Activated gamma-delta T cell treated with anti-CD3 and anti-CD28 coated beads, Interleukin-2, amount 50 U/mL, for 16 hours (primary cell): ENCODE results near the gene ARHGAP26.
A peak's percentile ranks its signal among the peaks of the same experiment; 100 is the strongest.

Experiments used
- DNase-seq: peaks from one replicate; pipeline ENCODE4 v3.0.0-alpha.2; 2020; ENCODE audit warnings: low read depth

The ARHGAP26 gene

DNA sequence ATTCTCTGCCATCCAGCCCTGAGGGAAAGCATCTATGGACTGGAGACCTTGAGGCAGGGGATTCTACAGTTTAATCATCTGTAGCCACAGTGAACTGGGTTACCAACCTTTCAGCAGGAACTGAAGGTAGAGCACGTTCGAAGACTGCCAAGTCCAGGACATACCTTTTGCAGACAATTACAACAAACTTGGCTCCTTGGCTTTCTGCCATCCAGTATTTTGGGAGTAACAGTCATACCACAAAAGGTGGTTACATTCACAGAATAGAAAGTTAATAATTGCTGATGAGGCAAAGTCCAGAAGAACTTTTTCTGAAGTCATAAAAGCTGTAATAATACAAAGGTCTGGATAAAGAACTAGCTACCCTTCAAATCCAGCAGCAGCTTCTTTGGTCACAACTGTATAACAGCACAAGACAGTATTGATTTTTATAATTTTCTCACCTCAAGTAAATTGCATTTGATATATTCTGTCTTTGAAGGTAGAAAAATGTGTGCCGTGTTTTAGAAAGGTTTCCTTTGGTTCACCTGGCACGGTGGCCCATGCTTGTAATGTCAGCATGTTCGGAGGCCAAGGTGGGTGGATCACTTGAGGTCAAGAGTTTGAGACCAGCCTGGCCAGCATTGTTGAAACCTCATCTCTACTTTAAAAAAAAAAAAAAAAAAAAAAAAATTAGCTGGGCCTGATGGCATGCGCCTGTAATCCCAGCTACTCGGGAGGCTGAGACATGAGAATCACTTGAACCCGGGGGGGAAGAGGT is 396.7 kb downstream of the ARHGAP26 start:
- no peak for DNase-seq

DNA sequence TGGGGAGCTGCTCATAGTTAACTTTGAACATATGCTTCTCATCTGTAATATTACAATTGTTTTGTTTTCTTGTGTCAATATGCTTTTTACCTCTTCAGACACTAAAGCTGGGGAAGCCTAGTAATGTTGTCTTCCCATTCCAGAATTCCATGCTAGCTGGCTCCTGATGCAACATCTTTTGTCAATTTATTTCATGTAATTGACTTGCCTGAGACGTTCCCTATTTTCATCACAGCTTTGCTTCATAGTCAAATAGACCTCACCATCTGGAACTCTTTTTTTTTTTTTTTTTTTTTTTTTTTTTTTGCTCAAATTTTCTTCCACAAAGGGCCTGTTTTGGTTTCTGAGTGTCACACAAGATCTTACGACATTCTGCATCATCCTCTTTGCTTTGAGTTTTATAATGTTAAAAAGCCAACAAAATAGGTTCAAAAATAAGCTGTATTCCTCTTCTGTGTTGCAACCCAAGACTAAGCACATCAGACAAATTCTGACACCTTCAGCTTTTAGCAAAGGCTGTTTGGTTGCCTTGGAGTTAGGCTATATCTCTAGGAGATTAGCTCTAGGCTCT is 398.1 kb downstream of the ARHGAP26 start:
- DNase-seq: no peak

DNA sequence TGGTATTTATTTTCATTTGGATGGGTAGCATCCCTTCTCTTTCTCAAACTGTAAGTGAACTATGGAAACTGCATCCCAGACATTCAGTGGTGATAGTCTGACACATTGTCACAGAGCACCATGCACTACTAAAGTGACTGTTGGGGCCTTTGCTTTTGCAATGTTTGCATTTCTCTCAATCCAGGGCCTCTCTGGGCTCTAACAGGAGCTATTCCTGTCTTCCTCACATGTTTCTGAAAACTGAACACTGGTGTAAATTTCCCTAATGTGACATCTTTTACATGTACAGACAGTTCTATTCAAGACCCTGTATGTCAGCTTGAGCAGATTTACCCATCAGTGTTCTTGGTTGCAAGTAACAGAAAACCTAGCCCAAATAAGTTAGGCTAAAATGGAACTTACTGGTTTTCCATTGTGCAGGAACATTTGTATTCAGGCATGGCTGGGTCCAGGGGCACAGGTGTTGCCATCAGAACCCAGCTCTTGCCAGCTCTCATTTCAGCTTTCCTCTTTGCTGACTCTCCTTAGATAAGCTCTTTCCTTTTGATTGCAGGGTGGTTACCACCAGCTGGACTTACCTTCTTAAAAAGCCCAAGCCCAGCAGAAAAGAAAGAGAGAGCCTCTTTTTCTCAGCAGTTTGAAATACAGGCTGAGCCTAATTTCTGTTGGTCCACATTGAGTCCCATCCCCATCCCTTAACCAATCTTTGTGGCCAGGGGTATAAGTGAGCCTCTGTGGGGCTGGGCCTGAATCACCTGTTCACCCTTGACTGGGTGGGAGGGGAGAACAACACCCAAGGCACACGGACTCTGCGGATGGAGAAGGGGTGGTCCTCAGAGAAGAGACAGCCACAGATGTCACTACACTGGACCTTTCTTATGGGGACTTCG is 399.0 kb downstream of the ARHGAP26 start:
- no peak for DNase-seq

DNA sequence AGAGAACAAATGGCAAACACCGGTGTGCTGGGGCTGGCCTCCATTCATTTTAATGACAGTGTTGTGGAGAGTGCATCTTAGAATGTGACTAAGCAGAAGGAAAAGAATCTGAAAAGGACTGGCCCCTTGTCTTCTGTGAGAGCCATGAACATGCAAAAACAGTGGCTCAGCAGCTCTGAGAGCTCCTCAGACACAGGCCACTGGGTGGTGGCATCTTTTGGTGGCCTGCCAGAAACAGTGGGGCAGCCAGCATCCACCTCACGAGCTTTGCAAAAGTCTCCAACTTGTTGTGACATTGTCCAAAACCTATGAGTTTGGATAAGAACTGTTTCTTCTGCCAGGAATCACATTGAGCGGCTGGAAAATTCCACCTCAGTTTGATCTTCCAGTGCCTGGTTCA is 399.9 kb downstream of the ARHGAP26 start:
- DNase-seq: no peak

DNA sequence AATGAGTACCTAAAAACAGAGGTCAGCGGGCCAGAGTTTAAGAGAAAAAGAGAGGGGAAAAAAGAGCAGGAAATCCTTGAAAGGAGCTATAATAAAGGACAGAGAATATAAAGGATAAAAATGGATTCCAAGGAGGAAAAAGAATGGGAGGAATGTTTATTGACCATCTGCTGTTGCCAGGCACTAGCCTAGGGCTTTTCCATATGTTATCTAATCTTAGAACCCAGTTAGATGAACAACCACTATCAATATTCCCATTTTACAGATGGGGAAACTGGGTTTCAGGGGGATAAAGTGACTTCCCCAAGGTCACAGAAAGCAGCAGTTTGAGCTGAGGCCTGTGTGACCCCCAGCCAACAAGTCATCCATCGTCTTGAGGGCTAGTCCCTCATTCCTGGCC is 400.8 kb downstream of the ARHGAP26 start:
- DNase-seq: no peak

DNA sequence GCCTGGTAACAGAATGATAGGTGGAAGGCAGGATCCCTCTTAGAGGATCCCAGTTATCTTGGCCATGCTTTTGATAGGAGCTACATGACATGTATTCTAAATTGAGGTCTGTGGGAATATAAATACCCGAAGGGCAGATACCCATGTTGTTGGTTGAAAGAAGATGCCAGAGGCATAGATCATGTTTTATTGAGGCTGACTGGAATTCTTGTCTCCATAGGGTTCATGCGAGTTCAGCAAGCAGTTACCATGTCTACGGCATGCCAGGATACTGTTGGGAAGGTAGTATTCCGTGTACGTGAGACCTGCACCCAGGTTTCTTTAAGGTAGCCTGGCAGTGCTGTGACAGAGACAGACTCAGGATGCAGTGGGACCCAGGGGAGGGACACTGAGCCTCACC is 402.6 kb downstream of the ARHGAP26 start:
- DNase-seq: no peak

DNA sequence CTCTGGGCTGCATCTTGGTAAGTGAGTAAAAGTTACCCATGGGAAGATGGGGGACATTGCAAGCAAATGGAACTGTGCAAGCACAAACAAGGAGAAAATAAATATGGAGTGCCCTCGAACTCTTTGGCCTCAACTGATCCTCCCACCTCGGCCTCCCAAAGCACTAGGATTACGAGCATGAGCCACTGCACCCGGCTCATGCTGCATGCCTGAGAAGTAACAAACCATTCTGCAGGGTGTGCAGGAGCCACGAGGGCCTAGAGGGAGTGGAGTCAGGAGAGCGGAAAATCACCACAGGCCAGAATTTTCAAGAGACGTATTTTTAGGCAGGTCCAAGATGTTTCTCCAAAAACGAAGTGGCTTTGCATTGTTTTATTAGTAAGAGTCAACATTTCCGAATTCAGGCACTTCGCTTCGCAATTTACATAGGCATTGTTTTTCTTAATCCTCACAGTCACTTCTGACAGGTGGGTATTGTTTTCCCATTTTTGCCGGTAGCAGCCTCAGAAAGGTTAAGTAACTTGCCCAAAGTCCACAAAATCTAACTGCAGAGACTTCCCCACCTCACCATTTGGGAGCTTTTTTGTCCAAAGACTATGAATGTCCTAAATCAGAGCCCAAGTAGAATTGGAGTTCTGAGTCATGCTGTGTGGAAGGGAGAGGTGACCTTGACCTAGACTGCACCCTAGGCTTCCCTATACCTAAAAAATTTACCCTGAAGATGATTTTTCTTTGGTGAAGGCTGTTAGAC is 403.1 kb downstream of the ARHGAP26 start:
- DNase-seq: no peak

DNA sequence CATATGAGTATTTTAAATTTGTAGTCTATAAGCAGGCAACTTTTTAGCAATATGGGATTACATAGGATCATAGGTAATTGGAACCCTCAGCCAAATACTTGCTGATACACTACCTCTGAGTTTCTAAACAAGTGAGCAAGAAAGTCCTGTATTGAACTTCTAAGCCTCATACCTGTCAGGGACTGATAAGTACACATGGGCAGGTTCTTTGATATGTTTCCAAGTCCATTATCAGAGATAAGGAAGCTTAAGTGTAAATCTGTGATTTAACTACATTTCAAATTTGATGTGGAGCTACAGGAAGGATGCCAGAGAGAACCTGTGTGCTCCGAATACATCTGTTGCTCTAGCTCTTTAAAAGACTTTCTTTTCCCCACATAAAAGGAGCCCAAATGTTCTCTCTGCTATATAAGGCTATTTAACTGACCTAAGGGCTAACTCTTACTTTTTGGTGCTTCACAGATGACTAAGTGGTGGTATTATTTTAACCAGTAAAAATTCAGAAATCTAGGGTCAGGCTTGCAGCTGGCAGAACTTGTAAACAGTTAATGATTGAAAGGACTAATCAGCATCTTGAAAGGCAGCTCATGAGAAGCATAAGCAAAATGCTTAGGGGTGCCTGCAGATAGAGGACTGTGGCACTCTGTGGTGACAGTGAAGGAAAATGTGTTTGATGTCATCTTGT is 404.7 kb downstream of the ARHGAP26 start:
- DNase-seq: no peak

DNA sequence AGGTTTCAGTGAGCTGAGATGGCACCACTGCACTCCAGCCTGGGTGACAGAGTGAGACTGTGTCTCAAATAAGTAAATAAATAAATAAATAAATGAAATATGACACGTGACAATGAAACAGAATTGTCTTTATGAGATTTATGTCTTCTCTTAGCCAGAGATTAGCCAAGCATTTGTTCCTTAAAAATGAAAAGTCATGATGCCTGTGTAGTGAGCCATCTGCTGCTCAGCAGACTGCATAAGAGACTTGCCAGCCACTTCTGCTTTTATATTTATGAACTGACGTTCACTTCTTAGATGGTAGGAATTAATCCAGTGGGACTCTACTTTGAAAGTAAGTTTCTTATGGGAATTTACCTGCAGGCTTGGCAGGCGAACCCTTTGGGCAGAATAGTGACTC is 405.9 kb downstream of the ARHGAP26 start:
- no peak for DNase-seq

DNA sequence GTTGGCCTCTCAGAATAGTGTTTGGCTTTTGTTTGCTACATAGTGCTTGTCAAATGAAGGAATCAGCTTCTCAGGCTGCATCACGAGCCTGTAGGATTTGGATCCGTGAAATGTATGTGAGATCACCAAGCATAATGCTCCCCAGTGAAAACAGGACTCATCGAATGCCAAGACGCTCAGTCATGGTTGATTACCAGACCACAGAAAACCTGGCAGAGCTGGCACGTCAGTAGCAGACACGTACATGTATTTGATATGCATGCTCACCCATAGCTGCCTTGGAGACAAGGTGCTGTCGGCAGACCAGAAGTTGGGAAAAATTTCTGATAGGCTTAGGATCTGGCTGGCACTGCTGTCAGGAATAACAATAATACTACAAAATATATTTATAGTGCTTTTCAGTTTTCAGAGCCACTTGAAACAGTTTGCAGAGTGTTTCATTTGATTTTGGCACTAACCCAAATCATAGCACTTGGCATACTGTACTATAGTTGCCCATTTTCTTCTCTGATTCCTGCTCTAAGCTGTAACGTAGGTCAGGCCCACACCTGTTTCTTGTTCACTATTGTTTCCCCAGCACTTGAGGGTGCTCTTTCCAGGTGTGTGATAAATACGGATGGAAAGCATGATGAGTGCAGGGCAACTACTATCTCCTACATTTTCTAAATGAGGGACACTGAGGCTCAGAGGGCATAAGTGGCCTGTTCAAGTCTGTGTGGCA is 407.2 kb downstream of the ARHGAP26 start:
- DNase-seq: no peak

DNA sequence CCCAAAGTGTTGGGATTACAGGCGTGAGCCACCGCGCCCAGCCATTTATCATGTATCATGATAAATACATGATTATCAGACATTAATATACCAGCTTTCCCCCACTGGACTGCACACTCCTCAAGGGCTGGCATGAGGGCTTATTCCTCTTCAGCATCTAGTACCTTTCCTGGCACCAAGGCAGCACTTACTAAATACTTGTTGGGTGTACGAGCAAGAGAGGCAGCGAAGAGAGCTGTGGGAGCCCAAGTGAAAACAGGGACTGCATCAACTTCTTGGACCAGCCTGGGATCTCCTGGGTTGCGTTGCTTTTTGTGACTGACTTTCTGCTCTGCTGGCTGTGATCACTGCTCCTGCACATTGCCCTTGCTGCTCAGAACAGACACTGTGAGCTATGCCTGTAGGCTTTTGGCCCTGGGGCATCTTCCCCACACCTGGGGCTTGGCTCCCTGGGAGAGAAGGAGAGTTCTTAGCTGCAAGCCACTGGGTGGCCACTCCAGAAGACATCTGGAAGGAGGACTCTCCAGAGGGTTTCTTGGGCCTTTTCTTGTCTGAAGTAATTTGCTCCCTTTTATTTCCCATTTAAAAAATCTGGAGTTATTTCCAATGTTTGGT is 409.1 kb downstream of the ARHGAP26 start:
- no peak for DNase-seq

DNA sequence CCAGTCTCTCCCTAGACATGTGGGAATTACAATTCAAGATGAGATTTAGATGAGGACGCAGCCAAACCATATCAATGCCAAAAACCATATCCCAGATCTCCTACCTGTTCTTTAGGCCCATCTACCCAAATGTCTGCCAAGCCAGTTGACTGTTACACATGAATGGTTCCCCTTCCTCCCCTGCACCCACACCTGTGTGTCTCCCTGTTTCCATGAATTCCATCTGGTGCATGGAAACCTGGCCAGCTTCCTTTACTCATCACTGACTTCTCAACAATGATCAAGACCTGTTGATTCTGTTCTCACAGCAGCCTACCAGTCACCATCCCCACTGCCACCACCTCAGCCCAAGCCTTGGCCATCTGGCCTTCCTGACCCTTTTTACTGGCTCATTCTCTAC is 410.6 kb downstream of the ARHGAP26 start:
- DNase-seq: no peak

DNA sequence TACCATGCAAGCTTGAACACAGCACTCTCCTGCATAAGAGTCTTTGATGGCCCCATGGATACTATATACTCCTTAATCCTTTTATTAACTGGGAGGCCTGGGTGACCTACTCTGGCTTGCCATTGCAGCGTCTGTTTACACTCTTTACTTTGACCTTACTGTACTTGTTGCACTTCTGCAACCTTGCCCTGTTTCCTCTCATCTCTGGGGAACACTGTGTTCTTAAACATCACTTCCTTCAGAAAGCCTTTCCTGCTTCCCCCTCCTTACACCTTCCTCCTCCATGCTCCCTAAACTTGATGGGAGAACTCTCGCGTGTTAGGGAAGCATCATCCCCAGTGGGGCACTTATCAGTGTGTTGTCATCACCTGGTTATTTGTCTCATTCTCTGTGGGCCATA is 411.0 kb downstream of the ARHGAP26 start:
- DNase-seq: no peak

DNA sequence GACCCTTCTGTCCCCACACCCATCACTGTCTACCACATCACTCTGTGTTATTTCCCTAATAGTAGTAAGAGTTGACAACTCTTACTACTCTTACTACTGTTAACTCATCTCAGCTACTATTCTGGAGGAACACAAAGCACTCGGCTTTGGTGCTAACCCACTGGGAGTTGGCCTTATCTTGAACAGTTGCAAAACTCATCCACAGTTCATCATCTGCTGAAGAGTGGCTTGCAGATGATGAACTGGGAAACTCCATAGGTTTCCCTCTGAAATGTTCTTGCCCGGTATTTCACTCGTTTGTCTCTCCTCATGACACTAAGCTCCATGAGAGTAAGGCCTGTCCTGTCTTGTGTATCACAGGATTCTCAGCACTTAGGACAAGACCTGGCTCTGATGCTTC is 411.9 kb downstream of the ARHGAP26 start:
- no peak for DNase-seq

DNA sequence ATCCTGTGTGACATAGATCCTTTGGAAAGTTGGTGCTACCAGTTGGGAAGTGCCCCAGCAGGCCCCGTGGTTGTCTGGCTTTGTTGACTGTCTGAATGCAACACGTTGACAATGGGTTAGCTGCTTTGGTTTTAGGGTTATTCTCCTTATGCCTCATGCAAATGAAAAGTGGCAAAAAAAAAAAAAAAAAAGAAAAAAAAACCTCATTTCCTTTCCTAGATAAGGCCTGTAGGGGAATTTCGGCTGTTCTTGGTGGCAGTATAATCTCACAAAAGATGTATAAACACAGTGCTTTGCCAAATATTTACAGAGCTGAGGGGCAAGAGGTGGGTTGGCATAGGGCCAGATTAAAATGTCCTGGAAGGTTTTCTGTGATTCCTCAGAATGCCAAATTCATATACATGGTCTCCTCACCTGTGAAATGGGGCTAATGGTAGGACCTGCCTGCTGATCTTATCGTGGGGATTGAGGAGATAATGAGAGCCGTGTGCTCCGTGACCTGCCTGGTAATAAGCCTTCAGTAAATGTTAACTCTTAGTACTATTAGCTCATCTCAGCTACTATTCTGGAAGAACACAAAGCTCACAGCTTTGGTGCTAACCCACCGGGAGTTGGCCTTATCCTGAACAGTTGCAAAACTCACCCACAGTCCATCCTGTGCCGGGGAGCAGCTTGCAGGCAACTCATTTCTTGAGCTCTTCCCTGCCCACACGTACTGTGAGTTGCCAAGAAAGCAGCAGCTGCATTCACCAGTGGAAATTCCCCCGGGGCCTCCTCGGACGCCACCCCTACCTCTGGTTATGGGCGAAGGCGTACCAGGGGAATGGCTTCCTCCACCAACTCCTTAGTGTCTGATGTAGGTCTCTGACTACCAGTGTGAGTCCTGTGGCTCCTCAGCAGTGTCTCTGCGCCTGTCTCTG is 413.0 kb downstream of the ARHGAP26 start:
- DNase-seq: peak; percentile 31

DNA sequence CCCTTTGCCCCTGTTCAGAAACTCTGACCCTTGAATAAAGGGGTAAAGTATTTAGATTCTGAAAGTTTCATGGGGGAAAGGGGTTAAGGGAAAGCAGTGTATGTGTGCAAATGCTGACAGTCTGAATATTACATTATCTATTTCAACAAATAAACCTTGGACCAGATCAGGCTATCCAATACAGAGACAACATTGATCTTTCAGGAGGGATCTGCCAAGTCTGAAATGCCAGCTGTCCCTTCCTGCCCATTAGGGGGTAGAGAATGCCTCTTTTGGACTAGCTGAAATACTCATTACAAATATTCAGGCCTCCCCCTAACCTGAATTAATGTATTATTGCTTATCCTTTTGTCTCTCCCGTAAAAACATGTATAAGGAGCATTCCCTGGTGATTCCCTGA is 413.8 kb downstream of the ARHGAP26 start:
- DNase-seq: no peak

DNA sequence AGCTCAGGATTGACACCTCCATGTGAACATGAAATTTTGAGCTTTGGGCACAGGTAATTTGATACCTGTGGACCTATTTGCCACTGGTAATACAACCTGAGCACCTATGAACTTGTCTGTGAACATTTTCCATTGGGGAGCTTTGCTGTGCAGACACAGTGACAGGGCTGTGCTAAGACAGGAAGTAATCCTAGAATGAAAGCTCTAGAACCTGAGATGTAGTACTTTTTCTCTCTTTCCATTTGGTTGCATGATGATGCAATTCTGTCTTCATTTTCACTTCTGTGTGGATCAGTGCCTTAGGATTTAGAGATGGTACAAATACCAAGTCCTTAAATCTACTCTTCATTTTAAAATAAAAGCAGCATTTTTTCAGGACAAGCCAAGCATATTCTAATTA is 416.4 kb downstream of the ARHGAP26 start:
- no peak for DNase-seq

DNA sequence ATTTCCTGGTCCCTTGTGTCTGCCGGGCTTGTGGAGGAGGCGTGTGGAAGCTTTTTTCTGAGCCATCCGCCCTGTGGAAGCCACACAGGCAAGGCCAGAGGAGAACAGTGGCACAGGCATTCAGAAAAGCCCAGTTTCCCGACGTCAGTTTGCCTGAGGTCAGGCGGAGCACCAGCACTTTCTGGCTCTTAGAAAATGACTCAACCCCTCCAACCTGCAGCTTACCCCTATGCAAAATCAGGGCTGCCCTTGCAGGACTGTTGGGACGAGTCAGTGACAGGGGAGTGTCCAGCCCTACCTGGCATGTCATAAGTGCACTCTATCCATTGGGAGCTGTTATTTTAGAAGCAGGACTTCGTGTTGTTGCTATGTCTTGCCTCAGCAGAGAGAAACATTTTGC is 417.3 kb downstream of the ARHGAP26 start:
- DNase-seq: no peak

DNA sequence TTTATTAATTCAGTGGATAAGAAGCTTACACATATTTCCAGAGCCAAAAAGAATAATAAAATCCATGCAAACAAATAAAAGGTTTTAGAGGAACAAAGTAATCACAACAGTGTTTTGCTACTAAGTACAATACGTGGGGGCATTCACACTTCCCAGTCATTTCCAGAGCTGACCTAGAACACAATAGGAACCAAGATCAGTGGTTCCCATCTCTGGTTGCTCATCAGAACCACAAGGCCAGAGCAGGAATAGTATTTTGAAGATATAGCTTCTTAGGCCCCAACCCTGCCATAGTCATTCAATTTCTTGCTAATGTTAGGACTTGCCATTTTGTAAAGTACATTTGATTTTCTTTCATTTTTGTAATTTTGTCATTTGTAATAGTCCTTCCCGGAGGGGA is 417.9 kb downstream of the ARHGAP26 start:
- no peak for DNase-seq

DNA sequence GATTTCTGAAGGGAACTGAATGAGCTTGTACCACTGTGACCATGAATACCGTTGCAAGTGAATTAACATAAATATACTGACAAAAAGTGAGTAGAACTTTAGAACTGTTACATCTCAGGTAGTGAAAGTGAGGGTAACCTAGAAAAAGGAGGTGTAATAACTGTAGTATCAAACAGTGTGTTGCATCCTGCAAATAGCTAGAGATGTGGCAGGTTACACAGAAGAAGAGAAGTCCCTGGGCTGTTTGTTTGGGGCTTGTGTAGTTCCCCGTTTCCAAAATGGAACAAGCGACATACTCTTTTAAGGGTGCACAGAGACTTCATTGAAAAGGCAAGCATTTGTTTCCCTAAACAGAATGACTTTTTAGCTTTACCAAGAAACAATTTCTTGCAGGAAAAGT is 418.5 kb downstream of the ARHGAP26 start:
- DNase-seq: no peak
